Testis (tissue), 3 donors: Measurements from ENCODE around the gene IKZF3. TPM values are rescaled to one million over a fixed set of nuclear protein-coding genes. Genes with fewer than 3 reads are reported as not detected.
"Not testable (repeated sequence)": the region's sequence is repeated elsewhere in the genome, so short reads cannot be mapped to it uniquely, and the experiment has no call there.

Experiments
- DNase-seq: peaks from one replicate; pipeline ENCODE4 v3.0.0-alpha.2; 2019
- H3K27ac ChIP-seq, 2 donors: fragments of 200-600 bp; sonication (generic); one replicate each; pipeline ENCODE4 v1.5.1; 2019
- H3K27me3 ChIP-seq: fragments of 200-600 bp; sonication (generic); one replicate; pipeline ENCODE4 v1.5.1; 2019
- H3K36me3 ChIP-seq: fragments of 200-600 bp; sonication (generic); one replicate; pipeline ENCODE4 v1.5.1; 2017; ENCODE audit warnings: low read depth; ENCODE audit errors: missing control alignments
- H3K4me1 ChIP-seq: fragments of 200-600 bp; sonication (generic); one replicate; pipeline ENCODE4 v1.5.1; 2019
- H3K4me3 ChIP-seq, 2 donors: fragments of 200-600 bp; sonication (generic); one replicate each; pipeline ENCODE4 v1.5.1; 2017 to 2019
- H3K9me3 ChIP-seq: fragments of 200-600 bp; sonication (generic); one replicate; pipeline ENCODE4 v1.5.1; 2017
- POLR2A ChIP-seq: fragments of 450-650 bp; IDR thresholded peaks from one replicate; pipeline ENCODE4 v1.6.1; 2017; ENCODE audit warnings: antibody characterized with exemption, mild to moderate bottlenecking, moderate library complexity
- WGBS, 2 donors: methylation state at CpG; one replicate each; pipeline ENCODE4 v1.1.5; 2018; 5-methylcytosine and 5-hydroxymethylcytosine counted together
- intact Hi-C: fragments of 100-400 bp; cut with DNase I; formaldehyde crosslinking; loops from one replicate; pipeline ENCODE4 v1.15.1; 2023; ENCODE audit warnings: low total_unique reads
- polyA plus RNA-seq: library from polyadenylated mRNA; stranded (reverse); fragments of 350-450 nt; fragmentation: Illumina TruSeq; extraction: RNeasy Lipid Tissue Mini Kit (QIAGEN cat#74804); gene quantifications from one replicate; pipeline ENCODE4 v1.2.3, GENCODE V29; 2014; ENCODE audit warnings: low read depth, low replicate concordance; ENCODE audit not compliant: insufficient read depth
- total RNA-seq, 2 donors: library from RNA; depleted of rRNA; stranded (reverse); fragments of >200 nt; gene quantifications; one replicate each; pipeline ENCODE4 v1.2.3, GENCODE V29; 2016
- TF ChIP-seq, protein P1 (sequence below), 3 experiments: fragments of 450-650 bp in 2 of 3; fragments of 200-600 bp in 1 of 3; sonication (generic) in 1 of 3; IDR thresholded peaks; one replicate each; pipeline ENCODE4 v1.5.1; 2016 to 2019; ENCODE audit warnings: antibody characterized with exemption in 3 of 3, mild to moderate bottlenecking in 2 of 3, moderate library complexity in 1 of 3

IKZF3 gene
- total and polyA plus RNA-seq, 3 donors from 2014 or later = 1.9 to 3.8 (median 3.4) TPM

DNA sequence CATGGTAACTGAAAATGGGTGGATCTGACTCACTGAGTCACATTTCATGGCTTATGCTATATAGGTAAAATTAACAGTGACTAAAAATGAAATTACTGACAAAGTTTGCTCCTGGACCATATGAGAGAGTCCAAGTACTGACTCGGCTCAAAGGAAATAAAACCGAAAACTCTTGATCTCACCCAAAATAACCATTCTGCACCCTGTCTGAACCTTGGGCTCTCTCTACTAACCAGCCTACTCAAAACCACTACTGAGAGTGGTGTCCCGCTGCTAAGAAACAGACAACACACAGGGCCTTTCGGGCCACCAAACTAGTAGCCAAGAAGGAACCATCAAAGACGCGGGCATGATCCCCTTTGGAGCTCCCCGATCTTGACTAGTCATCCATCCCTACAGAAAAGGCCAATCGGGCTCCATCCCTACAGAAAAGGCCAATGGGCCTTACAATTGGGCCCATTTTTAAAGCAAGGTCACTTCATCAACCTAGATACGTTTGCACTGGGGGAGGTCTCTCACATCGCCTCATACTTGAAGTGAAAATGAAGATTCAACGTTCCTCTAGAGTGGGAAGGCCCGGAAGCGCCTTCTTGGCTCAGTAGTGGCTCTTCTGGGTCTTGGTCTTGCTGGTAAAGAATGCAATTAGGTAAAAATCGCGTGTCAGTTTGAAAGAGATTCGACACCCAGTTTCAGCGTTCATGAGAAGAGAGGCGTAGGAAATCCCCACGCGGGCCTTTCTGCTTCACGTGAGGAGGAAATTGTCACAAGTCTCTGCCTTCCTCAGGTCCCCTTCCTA, 3.2 kb upstream of the IKZF3 start:
- no peaks in the 10 kb centered on the region for H3K9me3 ChIP-seq
- peaks cover 3% of the 10 kb centered on the region for H3K27me3 ChIP-seq
- WGBS, 2 donors = 54 to 57% methylated on average over 21 of the region's 21 CpGs
- H3K27ac ChIP-seq = peak overlapping the region in 1 of 2 donors; percentile 50
- intact Hi-C loops = no loop called here
- DNase-seq = peak; percentile 22
- peak overlapping the region; percentile 13 to 59 for H3K4me3 ChIP-seq
- TF ChIP-seq, protein P1, sequence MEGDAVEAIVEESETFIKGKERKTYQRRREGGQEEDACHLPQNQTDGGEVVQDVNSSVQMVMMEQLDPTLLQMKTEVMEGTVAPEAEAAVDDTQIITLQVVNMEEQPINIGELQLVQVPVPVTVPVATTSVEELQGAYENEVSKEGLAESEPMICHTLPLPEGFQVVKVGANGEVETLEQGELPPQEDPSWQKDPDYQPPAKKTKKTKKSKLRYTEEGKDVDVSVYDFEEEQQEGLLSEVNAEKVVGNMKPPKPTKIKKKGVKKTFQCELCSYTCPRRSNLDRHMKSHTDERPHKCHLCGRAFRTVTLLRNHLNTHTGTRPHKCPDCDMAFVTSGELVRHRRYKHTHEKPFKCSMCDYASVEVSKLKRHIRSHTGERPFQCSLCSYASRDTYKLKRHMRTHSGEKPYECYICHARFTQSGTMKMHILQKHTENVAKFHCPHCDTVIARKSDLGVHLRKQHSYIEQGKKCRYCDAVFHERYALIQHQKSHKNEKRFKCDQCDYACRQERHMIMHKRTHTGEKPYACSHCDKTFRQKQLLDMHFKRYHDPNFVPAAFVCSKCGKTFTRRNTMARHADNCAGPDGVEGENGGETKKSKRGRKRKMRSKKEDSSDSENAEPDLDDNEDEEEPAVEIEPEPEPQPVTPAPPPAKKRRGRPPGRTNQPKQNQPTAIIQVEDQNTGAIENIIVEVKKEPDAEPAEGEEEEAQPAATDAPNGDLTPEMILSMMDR (IDR thresholded peaks at IDR 0.05) = no peak
- TF ChIP-seq POLR2A = no peak
- no peaks in the 10 kb centered on the region for H3K36me3 ChIP-seq
- H3K4me1 ChIP-seq = peaks cover 13% of the 10 kb centered on the region

DNA sequence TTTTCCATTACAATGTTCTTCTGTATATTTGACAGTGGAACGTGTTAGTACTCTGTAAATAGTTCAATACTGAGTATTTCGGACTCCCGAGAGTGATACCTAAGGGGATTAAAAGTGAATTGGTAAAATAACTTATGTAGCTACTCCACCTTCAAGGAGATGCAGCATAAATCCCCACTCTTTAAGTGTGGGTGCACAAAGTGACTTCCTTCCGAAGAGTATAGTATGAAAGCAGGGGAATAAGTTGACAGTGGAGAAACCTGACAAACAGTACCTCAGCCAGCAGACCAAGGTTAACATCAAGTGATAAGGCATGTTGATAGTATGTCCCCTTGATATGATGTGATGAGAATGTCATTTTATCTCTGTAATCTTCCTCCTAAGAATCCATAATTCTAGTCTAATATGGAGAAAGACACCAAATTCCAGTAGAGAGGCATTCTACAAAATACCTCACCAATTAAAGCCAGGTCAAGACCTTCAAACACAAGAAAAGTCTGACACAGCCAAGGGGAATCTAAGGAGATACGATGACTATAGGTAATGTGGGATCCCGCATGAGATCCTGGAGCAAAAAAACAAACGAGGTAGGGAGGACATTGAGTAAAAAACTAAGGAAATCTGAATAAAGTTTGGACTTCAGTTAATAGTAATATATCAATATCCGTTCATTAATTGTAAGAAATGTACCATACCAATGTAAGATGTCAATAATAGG, 2.1 kb upstream of the IKZF3 start:
- DNase-seq = no peak
- no peaks in the 10 kb centered on the region for H3K9me3 ChIP-seq
- no peak overlapping the region for H3K27ac ChIP-seq
- H3K27me3 ChIP-seq = peaks cover 3% of the 10 kb centered on the region
- H3K36me3 ChIP-seq = no peaks in the 10 kb centered on the region
- 74 to 85% methylated on average over 8 of the region's 8 CpGs for WGBS, 2 donors
- H3K4me1 ChIP-seq = peaks cover 13% of the 10 kb centered on the region
- H3K4me3 ChIP-seq = no peak overlapping the region
- no peak for TF ChIP-seq POLR2A
- TF ChIP-seq, protein P1 (IDR thresholded peaks at IDR 0.05) = no peak
- intact Hi-C loops = no loop called here

DNA sequence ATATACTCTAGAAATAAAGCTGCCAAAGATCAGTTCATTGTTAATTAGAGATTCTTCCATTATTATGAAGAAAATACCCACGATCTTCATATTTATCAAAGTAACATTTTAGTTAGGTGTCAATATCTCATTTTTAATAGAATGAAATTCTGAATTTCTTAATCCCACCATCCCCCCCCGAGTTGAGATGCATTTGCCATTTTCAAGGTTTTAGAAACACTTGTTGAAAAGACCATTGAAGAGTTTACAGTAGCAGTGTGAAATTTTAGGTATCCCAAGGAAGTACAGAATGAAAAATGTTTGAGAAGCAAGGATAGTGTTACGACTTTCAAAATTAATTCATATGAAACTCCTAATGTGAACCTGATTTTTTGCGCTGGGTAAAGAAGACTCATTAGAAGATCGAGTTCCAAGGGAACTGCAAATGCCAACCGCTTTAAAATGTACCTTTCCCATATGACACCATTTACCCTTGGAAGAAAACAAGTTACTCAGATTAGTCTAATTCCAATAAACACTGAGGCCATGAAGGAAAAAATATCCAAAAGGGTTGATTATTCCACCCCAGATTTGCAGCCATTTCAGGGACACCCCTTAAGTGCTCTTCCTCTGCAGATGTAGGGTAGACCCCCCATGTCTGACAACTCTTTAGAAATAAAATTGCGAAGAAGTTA, 731 bp downstream of the IKZF3 start:
- TF ChIP-seq POLR2A = no peak
- TF ChIP-seq, protein P1 (IDR thresholded peaks at IDR 0.05) = no peak
- Histone ChIP-seq H3K4me3 (peak overlapping the region; percentile 6 to 64), H3K36me3 (no peaks in the 10 kb centered on the region), H3K27me3 (peaks cover 3% of the 10 kb centered on the region), H3K4me1 (peaks cover 5% of the 10 kb centered on the region), H3K9me3 (no peaks in the 10 kb centered on the region), H3K27ac (no peak overlapping the region)
- intact Hi-C loops = no loop called here
- DNase-seq = no peak
- WGBS, 2 donors = 48 to 53% methylated on average over 7 of the region's 7 CpGs

DNA sequence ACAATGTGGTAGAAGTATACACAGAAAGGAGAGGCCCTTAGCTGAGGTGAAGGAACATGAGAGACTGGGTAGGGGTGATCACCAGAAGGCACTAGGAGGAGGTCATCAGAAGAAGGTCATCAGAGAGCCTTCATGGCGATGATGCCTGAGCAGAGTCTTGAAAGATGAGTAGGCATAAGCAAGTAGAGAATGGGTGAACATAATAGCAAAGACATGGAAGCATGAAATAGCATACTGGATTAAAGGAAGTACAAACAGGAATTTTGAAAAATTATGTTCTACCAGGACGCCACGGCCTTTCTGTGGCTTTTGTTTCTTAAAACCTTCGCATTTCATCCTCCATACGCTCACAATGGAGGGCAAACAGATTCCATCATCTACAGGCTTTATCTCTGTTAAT, 2.9 kb downstream of the IKZF3 start:
- H3K27ac ChIP-seq = no peak overlapping the region
- intact Hi-C loops = no loop called here
- H3K9me3 ChIP-seq = no peaks in the 10 kb centered on the region
- H3K36me3 ChIP-seq = no peaks in the 10 kb centered on the region
- no peak overlapping the region for H3K4me3 ChIP-seq
- peaks cover 3% of the 10 kb centered on the region for H3K27me3 ChIP-seq
- no peak for DNase-seq
- 84 to 90% methylated on average over 5 of the region's 5 CpGs for WGBS, 2 donors
- TF ChIP-seq POLR2A = no peak
- TF ChIP-seq, protein P1 (IDR thresholded peaks at IDR 0.05) = no peak
- H3K4me1 ChIP-seq = peaks cover 4% of the 10 kb centered on the region

DNA sequence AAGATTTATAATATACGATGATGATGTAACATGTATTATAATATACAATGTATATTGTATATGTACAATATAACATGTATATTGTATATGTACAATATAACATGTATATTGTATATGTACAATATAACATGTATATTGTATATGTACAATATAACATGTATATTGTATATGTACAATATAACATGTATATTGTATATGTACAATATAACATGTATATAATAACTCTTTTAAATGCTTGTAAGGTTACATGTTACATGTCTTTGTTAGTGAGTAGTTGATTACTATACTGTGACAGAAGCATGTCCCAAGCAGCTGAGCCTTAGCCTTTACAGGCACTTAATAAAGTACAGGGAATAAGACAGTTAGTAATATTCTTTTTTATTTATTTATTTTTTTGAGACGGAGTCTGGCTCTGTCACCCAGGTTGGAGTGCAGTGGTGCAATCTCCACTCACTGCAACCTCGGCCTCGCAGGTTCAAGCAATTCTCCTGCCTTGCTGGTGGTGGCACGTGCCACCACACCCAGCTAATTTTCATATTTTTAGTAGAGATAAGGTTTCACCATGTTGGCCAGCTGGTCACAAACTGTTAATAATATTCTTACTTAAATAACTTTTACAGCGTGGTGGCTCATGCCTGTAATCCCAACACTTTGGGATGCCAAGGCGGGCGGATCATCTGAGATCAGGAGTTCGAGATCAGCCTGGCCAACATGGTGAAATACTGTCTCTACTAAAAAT, 8.0 kb downstream of the IKZF3 start:
- not testable (repeated sequence) for H3K27me3 ChIP-seq

More for the DNA sequence above, 8.0 kb downstream of the IKZF3 start:
- 88 to 93% methylated on average over 9 of the region's 9 CpGs for WGBS, 2 donors
- H3K4me1 ChIP-seq, H3K9me3 ChIP-seq, H3K4me3 ChIP-seq, H3K27ac ChIP-seq, H3K36me3 ChIP-seq, intact Hi-C loops, DNase-seq: not testable (repeated sequence)
